T-helper 2 cell treated with Interferon-gamma antibody and Interleukin-4, amounts not matched to agents 5 μg/mL and 100 μg/mL, for 36 hours (primary cell): ENCODE data around the gene SDK1.
"Not testable (repeated sequence)": the region's sequence is repeated elsewhere in the genome, so short reads cannot be mapped to it uniquely, and the experiment has no call there.

Experiments used
- DNase-seq: peaks from one replicate; pipeline ENCODE4 v3.0.0; 2021; ENCODE audit warnings: low spot score
- H3K27ac Mint-ChIP-seq: one replicate; pipeline ENCODE4 v1.8.0; 2021; ENCODE audit warnings: mild to moderate bottlenecking, mixed read lengths
- H3K27me3 Mint-ChIP-seq: one replicate; pipeline ENCODE4 v1.8.0; 2021; ENCODE audit warnings: low read depth, mixed read lengths
- H3K36me3 Mint-ChIP-seq: one replicate; pipeline ENCODE4 v1.8.0; 2021; ENCODE audit warnings: low read depth, mixed read lengths
- H3K4me1 Mint-ChIP-seq: one replicate; pipeline ENCODE4 v1.8.0; 2021; ENCODE audit warnings: low read depth, mixed read lengths
- H3K4me3 Mint-ChIP-seq: one replicate; pipeline ENCODE4 v1.8.0; 2022; ENCODE audit warnings: mild to moderate bottlenecking, moderate library complexity, mixed read lengths
- H3K9me3 Mint-ChIP-seq: one replicate; pipeline ENCODE4 v1.8.0; 2021; ENCODE audit warnings: mixed read lengths

Gene SDK1

GRCh38 chr7:3678314-3678810 is 377.3 kb downstream of the SDK1 start:
- Mint-ChIP-seq H3K27ac (no peak overlapping the region), H3K4me1 (no peaks in the 10 kb centered on the region), H3K4me3 (no peak overlapping the region), H3K9me3 (no peaks in the 10 kb centered on the region), H3K27me3 (no peaks in the 10 kb centered on the region), H3K36me3 (no peaks in the 10 kb centered on the region)
- no peak for DNase-seq

GRCh38 chr7:3682028-3682710 is 381.1 kb downstream of the SDK1 start:
- H3K27ac Mint-ChIP-seq, result no peak overlapping the region
- H3K9me3 Mint-ChIP-seq, result no peaks in the 10 kb centered on the region
- H3K4me3 Mint-ChIP-seq, result no peak overlapping the region
- no peak for DNase-seq
- no peaks in the 10 kb centered on the region for H3K27me3 Mint-ChIP-seq
- H3K4me1 Mint-ChIP-seq, result no peaks in the 10 kb centered on the region
- H3K36me3 Mint-ChIP-seq, result no peaks in the 10 kb centered on the region

- H3K9me3 Mint-ChIP-seq, result no peaks in the 10 kb centered on the region
- no peaks in the 10 kb centered on the region for H3K27me3 Mint-ChIP-seq
- no peaks in the 10 kb centered on the region for H3K36me3 Mint-ChIP-seq
- H3K27ac Mint-ChIP-seq, result no peak overlapping the region
- no peak for DNase-seq
- H3K4me3 Mint-ChIP-seq, result no peak overlapping the region
- no peaks in the 10 kb centered on the region for H3K4me1 Mint-ChIP-seq
Measured at GRCh38 chr7:3683546-3684539, 382.8 kb downstream of the SDK1 start.

GRCh38 chr7:3688071-3688470 is 387.0 kb downstream of the SDK1 start:
- Mint-ChIP-seq H3K36me3 (no peaks in the 10 kb centered on the region), H3K27me3 (no peaks in the 10 kb centered on the region), H3K27ac (no peak overlapping the region), H3K9me3 (no peaks in the 10 kb centered on the region), H3K4me3 (no peak overlapping the region), H3K4me1 (no peaks in the 10 kb centered on the region)
- no peak for DNase-seq

GRCh38 chr7:3688842-3689241 is 387.8 kb downstream of the SDK1 start:
- Mint-ChIP-seq H3K4me1 (no peaks in the 10 kb centered on the region), H3K4me3 (no peak overlapping the region), H3K36me3 (no peaks in the 10 kb centered on the region), H3K9me3 (no peaks in the 10 kb centered on the region), H3K27me3 (no peaks in the 10 kb centered on the region), H3K27ac (no peak overlapping the region)
- DNase-seq, result no peak

- Mint-ChIP-seq H3K9me3 (no peaks in the 10 kb centered on the region), H3K4me1 (no peaks in the 10 kb centered on the region), H3K27ac (no peak overlapping the region), H3K27me3 (peaks cover 3% of the 10 kb centered on the region), H3K4me3 (no peak overlapping the region), H3K36me3 (no peaks in the 10 kb centered on the region)
- DNase-seq, result no peak
Measured at GRCh38 chr7:3691478-3692158, 390.6 kb downstream of the SDK1 start.

- H3K4me3 Mint-ChIP-seq, result no peak overlapping the region
- peaks cover 7% of the 10 kb centered on the region for H3K4me1 Mint-ChIP-seq
- no peaks in the 10 kb centered on the region for H3K9me3 Mint-ChIP-seq
- no peak for DNase-seq
- no peaks in the 10 kb centered on the region for H3K36me3 Mint-ChIP-seq
- peaks cover 3% of the 10 kb centered on the region for H3K27me3 Mint-ChIP-seq
- no peak overlapping the region for H3K27ac Mint-ChIP-seq
Measured at GRCh38 chr7:3695602-3696001, 394.6 kb downstream of the SDK1 start.

GRCh38 chr7:3696113-3696512 is 395.1 kb downstream of the SDK1 start:
- Mint-ChIP-seq H3K27ac (no peak overlapping the region), H3K4me1 (peaks cover 7% of the 10 kb centered on the region), H3K36me3 (no peaks in the 10 kb centered on the region), H3K9me3 (no peaks in the 10 kb centered on the region), H3K27me3 (peaks cover 3% of the 10 kb centered on the region), H3K4me3 (no peak overlapping the region)
- DNase-seq, result no peak

- H3K4me1 Mint-ChIP-seq, result peaks cover 7% of the 10 kb centered on the region
- H3K27me3 Mint-ChIP-seq, result peaks cover 3% of the 10 kb centered on the region
- H3K9me3 Mint-ChIP-seq, result no peaks in the 10 kb centered on the region
- DNase-seq, result no peak
- H3K4me3 Mint-ChIP-seq, result no peak overlapping the region
- H3K27ac Mint-ChIP-seq, result no peak overlapping the region
- H3K36me3 Mint-ChIP-seq, result no peaks in the 10 kb centered on the region
Measured at GRCh38 chr7:3697472-3697871, 396.4 kb downstream of the SDK1 start.

GRCh38 chr7:3705258-3705657 is 404.2 kb downstream of the SDK1 start:
- no peak overlapping the region for H3K27ac Mint-ChIP-seq
- H3K4me1 Mint-ChIP-seq, result no peaks in the 10 kb centered on the region
- DNase-seq, result no peak
- no peaks in the 10 kb centered on the region for H3K36me3 Mint-ChIP-seq
- H3K4me3 Mint-ChIP-seq, result no peak overlapping the region
- no peaks in the 10 kb centered on the region for H3K9me3 Mint-ChIP-seq
- no peaks in the 10 kb centered on the region for H3K27me3 Mint-ChIP-seq

- not testable (repeated sequence) for H3K4me3 Mint-ChIP-seq, H3K27ac Mint-ChIP-seq, H3K4me1 Mint-ChIP-seq, H3K36me3 Mint-ChIP-seq, H3K9me3 Mint-ChIP-seq, DNase-seq, H3K27me3 Mint-ChIP-seq
Measured at GRCh38 chr7:3706091-3706490, 405.0 kb downstream of the SDK1 start.

- Mint-ChIP-seq H3K27ac (no peak overlapping the region), H3K9me3 (no peaks in the 10 kb centered on the region), H3K4me1 (no peaks in the 10 kb centered on the region), H3K4me3 (no peak overlapping the region), H3K36me3 (no peaks in the 10 kb centered on the region), H3K27me3 (no peaks in the 10 kb centered on the region)
- no peak for DNase-seq
Measured at GRCh38 chr7:3710122-3710521, 409.1 kb downstream of the SDK1 start.

GRCh38 chr7:3710531-3710930 is 409.5 kb downstream of the SDK1 start:
- Mint-ChIP-seq H3K9me3 (no peaks in the 10 kb centered on the region), H3K36me3 (no peaks in the 10 kb centered on the region), H3K27ac (no peak overlapping the region), H3K27me3 (no peaks in the 10 kb centered on the region), H3K4me1 (no peaks in the 10 kb centered on the region), H3K4me3 (no peak overlapping the region)
- DNase-seq, result no peak

GRCh38 chr7:3712841-3713240 is 411.8 kb downstream of the SDK1 start:
- H3K27me3 Mint-ChIP-seq, result peaks cover 7% of the 10 kb centered on the region
- no peaks in the 10 kb centered on the region for H3K4me1 Mint-ChIP-seq
- no peak overlapping the region for H3K4me3 Mint-ChIP-seq
- DNase-seq, result no peak
- no peak overlapping the region for H3K27ac Mint-ChIP-seq
- H3K36me3 Mint-ChIP-seq, result no peaks in the 10 kb centered on the region
- no peaks in the 10 kb centered on the region for H3K9me3 Mint-ChIP-seq
